H9 (cell line): ENCODE results near the gene SULT2B1. TPM values are rescaled to one million over a fixed set of nuclear protein-coding genes. Genes with fewer than 3 reads are reported as not detected.

Experiments
- DNase-seq: peaks from one replicate; pipeline ENCODE4 v3.0.0-alpha.2; 2017
- H2AFZ ChIP-seq: one replicate; pipeline ENCODE4 v1.6.1; 2013; ENCODE audit warnings: mild to moderate bottlenecking, low read length, control low read depth, moderate library complexity
- H2AK5ac ChIP-seq: 2 replicates; pipeline ENCODE4 v1.6.1; 2013; ENCODE audit warnings: low read length, control low read depth, mixed read lengths; ENCODE audit not compliant: insufficient read length
- H2BK120ac ChIP-seq: one replicate; pipeline ENCODE4 v1.6.1; 2013; ENCODE audit warnings: low read depth, mild to moderate bottlenecking, low read length, control low read depth, inconsistent platforms; ENCODE audit not compliant: poor library complexity, severe bottlenecking
- H2BK12ac ChIP-seq: 2 replicates; pipeline ENCODE4 v1.6.1; 2013; ENCODE audit warnings: low read length, control low read depth, mixed read lengths, low read depth; ENCODE audit not compliant: insufficient read length
- H2BK15ac ChIP-seq: 2 replicates; pipeline ENCODE4 v1.6.1; 2013; ENCODE audit warnings: low read depth, low read length, control low read depth
- H2BK20ac ChIP-seq: one replicate; pipeline ENCODE4 v1.6.1; 2013; ENCODE audit warnings: low read depth, mild to moderate bottlenecking, low read length, control low read depth, inconsistent platforms; ENCODE audit not compliant: poor library complexity, severe bottlenecking
- H2BK5ac ChIP-seq: 2 replicates; pipeline ENCODE4 v1.6.1; 2013; ENCODE audit warnings: low read length, control low read depth, mixed read lengths; ENCODE audit not compliant: insufficient read length
- H3K14ac ChIP-seq: 2 replicates; pipeline ENCODE4 v1.6.1; 2013; ENCODE audit warnings: low read length, control low read depth; ENCODE audit not compliant: insufficient read depth
- H3K18ac ChIP-seq: 2 replicates; pipeline ENCODE4 v1.6.1; 2013; ENCODE audit warnings: low read depth, mild to moderate bottlenecking, mixed read lengths, low read length, control low read depth; ENCODE audit not compliant: insufficient read length
- H3K23ac ChIP-seq: 2 replicates; pipeline ENCODE4 v1.6.1; 2013; ENCODE audit warnings: low read length, control low read depth, mixed read lengths, low read depth; ENCODE audit not compliant: insufficient read length
- H3K23me2 ChIP-seq: 2 replicates; pipeline ENCODE4 v1.6.1; 2013; ENCODE audit warnings: low read depth, mild to moderate bottlenecking, mixed read lengths, low read length, control low read depth; ENCODE audit not compliant: insufficient read length, poor library complexity, severe bottlenecking
- H3K27ac ChIP-seq: 2 replicates; pipeline ENCODE4 v1.5.1; 2013; ENCODE audit warnings: low read length, control low read depth, mixed read lengths, low read depth; ENCODE audit not compliant: insufficient read length
- H3K27me3 ChIP-seq: 2 replicates; pipeline ENCODE4 v1.6.1; 2013; ENCODE audit warnings: low read length, control low read depth, inconsistent platforms; ENCODE audit not compliant: insufficient read depth
- H3K4ac ChIP-seq: 2 replicates; pipeline ENCODE4 v1.6.1; 2013; ENCODE audit warnings: low read depth, mild to moderate bottlenecking, control low read depth, inconsistent platforms, low read length, moderate library complexity
- H3K4me1 ChIP-seq: 2 replicates; pipeline ENCODE4 v1.6.1; 2013; ENCODE audit warnings: low read length, control low read depth, inconsistent platforms; ENCODE audit not compliant: insufficient read depth
- H3K4me2 ChIP-seq: 2 replicates; pipeline ENCODE4 v1.6.1; 2013; ENCODE audit warnings: low read length, control low read depth, mixed read lengths; ENCODE audit not compliant: insufficient read length, insufficient read depth
- H3K56ac ChIP-seq: 2 replicates; pipeline ENCODE4 v1.6.1; 2013; ENCODE audit warnings: low read depth, mild to moderate bottlenecking, mixed read lengths, low read length, control low read depth; ENCODE audit not compliant: insufficient read length
- H3K79me1 ChIP-seq: 2 replicates; pipeline ENCODE4 v1.6.1; 2013; ENCODE audit warnings: low read depth, mild to moderate bottlenecking, moderate library complexity, low read length, control low read depth, inconsistent platforms; ENCODE audit not compliant: insufficient read depth, poor library complexity, severe bottlenecking
- H3K79me2 ChIP-seq: 2 replicates; pipeline ENCODE4 v1.6.1; 2013; ENCODE audit warnings: low read length, control low read depth, inconsistent platforms; ENCODE audit not compliant: insufficient read depth
- H3K9ac ChIP-seq: 2 replicates; pipeline ENCODE4 v1.6.1; 2013; ENCODE audit warnings: low read length, control low read depth, mixed read lengths; ENCODE audit not compliant: insufficient read length; ENCODE audit errors: extremely low read depth
- H3K9me3 ChIP-seq: one replicate; pipeline ENCODE4 v1.6.1; 2013; ENCODE audit warnings: low read depth, low read length, inconsistent platforms; ENCODE audit not compliant: control insufficient read depth
- H3T11ph ChIP-seq: one replicate; pipeline ENCODE4 v1.6.1; 2013; ENCODE audit warnings: mild to moderate bottlenecking, low read length, control low read depth, inconsistent platforms
- H4K20me1 ChIP-seq: one replicate; pipeline ENCODE4 v1.6.1; 2013; ENCODE audit not compliant: control insufficient read depth, insufficient read length, insufficient read depth
- H4K5ac ChIP-seq: 2 replicates; pipeline ENCODE4 v1.6.1; 2013; ENCODE audit warnings: low read depth, mild to moderate bottlenecking, mixed read lengths, low read length, control low read depth; ENCODE audit not compliant: insufficient read length
- H4K8ac ChIP-seq: replicated peaks from 2 replicates; pipeline ENCODE4 v1.6.1; 2013; ENCODE audit warnings: low read length, control low read depth, mixed read lengths, low read depth; ENCODE audit not compliant: insufficient read length
- H4K91ac ChIP-seq: 2 replicates; pipeline ENCODE4 v1.6.1; 2013; ENCODE audit warnings: low read depth, mild to moderate bottlenecking, moderate library complexity, mixed read lengths, low read length, control low read depth; ENCODE audit not compliant: insufficient read length
- H3K27ac Mint-ChIP-seq, 3 experiments: 2 replicates in 2 of 3; 3 replicates in 1 of 3; pipeline ENCODE4 v1.8.0; 2020 to 2021; ENCODE audit warnings: mixed read lengths in 3 of 3, mild to moderate bottlenecking in 1 of 3, moderate library complexity in 1 of 3
- H3K27me3 Mint-ChIP-seq: 2 replicates; pipeline ENCODE4 v1.8.0; 2021; ENCODE audit warnings: low read depth, mild to moderate bottlenecking, moderate library complexity, mixed read lengths
- H3K36me3 Mint-ChIP-seq, 3 experiments: 2 replicates in 2 of 3; 3 replicates in 1 of 3; pipeline ENCODE4 v1.8.0; 2020 to 2021; ENCODE audit warnings: low read depth in 3 of 3, mixed read lengths in 3 of 3; ENCODE audit not compliant: insufficient read depth in 1 of 3
- H3K4me1 Mint-ChIP-seq, 2 experiments: 2 replicates each; pipeline ENCODE4 v1.8.0; 2020; ENCODE audit warnings: mixed read lengths in 2 of 2
- H3K4me3 Mint-ChIP-seq, 2 experiments: 2 replicates in 1 of 2; 3 replicates in 1 of 2; pipeline ENCODE4 v1.8.0; 2020 to 2021; ENCODE audit warnings: mild to moderate bottlenecking in 2 of 2, mixed read lengths in 2 of 2, moderate library complexity in 1 of 2
- H3K9me3 Mint-ChIP-seq, 2 experiments: 2 replicates in 1 of 2; 3 replicates in 1 of 2; pipeline ENCODE4 v1.8.0; 2020; ENCODE audit warnings: mild to moderate bottlenecking in 2 of 2, mixed read lengths in 2 of 2, moderate library complexity in 1 of 2
- WGBS: extraction: QIAGEN DNeasy Blood & Tissue Kit; methylation state at CpG from one replicate; pipeline ENCODE4 v1.1.7; 2013; ENCODE audit warnings: missing lambda C conversion rate, low lambda C conversion rate, mixed read lengths; ENCODE audit not compliant: insufficient read length; ENCODE audit errors: extremely low coverage; 5-methylcytosine and 5-hydroxymethylcytosine counted together
- total RNA-seq: library from RNA; stranded (reverse); gene quantifications from 2 replicates; pipeline ENCODE4 v1.2.1, GENCODE V29; 2021
- TF ChIP-seq, protein P1 (sequence below): fragments of 200-600 bp; sonication (generic); conservative IDR thresholded peaks from 3 replicates; pipeline ENCODE4 v1.8.0; 2021; ENCODE audit warnings: antibody characterized with exemption, mild to moderate bottlenecking

The SULT2B1 gene
- total RNA-seq, 1 experiment from 2014 or later, result 1.7 TPM

DNA sequence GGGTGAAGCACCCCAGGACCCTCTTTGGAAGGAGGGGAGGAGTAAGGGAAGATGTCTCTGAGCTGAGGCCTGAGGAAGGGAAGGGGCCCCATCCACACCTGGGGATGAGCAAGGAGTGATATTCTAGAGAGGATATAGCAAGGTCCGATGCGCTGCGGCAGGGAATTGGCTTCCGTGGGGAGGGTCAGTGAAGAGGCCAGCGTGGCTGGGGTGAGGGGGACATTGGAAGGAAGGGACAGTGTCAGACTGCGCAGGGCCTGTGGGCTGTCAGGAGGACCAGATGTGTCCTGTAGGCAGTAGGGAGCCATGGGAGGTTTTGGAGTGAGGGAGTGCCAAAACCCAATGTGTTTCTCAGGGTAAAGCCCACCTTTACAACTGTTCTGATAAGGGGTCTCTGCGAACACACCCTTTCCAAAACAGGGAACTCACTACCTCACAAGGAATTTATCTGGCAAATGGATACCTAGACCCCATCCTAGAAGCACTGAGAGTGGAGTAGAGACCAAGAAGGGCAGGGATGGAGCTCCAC lies 44.0 kb upstream of the SULT2B1 start:
- H3K36me3 Mint-ChIP-seq, result 0 out of 7 replicates have a peak, but pooled peaks cover 0 to 5% (median 0%) of the 10 kb centered on the region in 3 experiments
- no peak for DNase-seq
- Histone ChIP-seq H3K4me1 (no peaks in the 10 kb centered on the region), H3K4ac (no peak overlapping the region), H3K27me3 (peaks cover 2% of the 10 kb centered on the region; the same call in 1 of the 2 replicates), H3K14ac (no peak overlapping the region), H2BK120ac (no peak overlapping the region), H3K23me2 (peaks cover 12% of the 10 kb centered on the region), H2BK20ac (no peak overlapping the region), H2BK15ac (no peak overlapping the region), H4K91ac (no peak overlapping the region), H2BK5ac (no peak overlapping the region), H4K20me1 (no peaks in the 10 kb centered on the region), H2AFZ (no peak overlapping the region), H3K79me1 (no peaks in the 10 kb centered on the region), H3K9ac (no peak overlapping the region), H3K18ac (no peak overlapping the region), H3T11ph (no peak overlapping the region), H3K23ac (no peak overlapping the region), H2AK5ac (no peak overlapping the region), H4K8ac (no peak overlapping the region), H3K79me2 (no peaks in the 10 kb centered on the region), H4K5ac (no peak overlapping the region), H3K4me2 (no peak overlapping the region), H3K27ac (no peak overlapping the region), H2BK12ac (no peak overlapping the region), H3K56ac (no peak overlapping the region), H3K9me3 (no peaks in the 10 kb centered on the region)
- no peaks in the 10 kb centered on the region for H3K9me3 Mint-ChIP-seq
- TF ChIP-seq, protein P1, sequence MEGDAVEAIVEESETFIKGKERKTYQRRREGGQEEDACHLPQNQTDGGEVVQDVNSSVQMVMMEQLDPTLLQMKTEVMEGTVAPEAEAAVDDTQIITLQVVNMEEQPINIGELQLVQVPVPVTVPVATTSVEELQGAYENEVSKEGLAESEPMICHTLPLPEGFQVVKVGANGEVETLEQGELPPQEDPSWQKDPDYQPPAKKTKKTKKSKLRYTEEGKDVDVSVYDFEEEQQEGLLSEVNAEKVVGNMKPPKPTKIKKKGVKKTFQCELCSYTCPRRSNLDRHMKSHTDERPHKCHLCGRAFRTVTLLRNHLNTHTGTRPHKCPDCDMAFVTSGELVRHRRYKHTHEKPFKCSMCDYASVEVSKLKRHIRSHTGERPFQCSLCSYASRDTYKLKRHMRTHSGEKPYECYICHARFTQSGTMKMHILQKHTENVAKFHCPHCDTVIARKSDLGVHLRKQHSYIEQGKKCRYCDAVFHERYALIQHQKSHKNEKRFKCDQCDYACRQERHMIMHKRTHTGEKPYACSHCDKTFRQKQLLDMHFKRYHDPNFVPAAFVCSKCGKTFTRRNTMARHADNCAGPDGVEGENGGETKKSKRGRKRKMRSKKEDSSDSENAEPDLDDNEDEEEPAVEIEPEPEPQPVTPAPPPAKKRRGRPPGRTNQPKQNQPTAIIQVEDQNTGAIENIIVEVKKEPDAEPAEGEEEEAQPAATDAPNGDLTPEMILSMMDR, result no peak
- H3K27me3 Mint-ChIP-seq, result peaks cover 6% of the 10 kb centered on the region
- WGBS, result no CpG with 5 or more reads among the region's 7 CpGs
- H3K27ac Mint-ChIP-seq, result no peak overlapping the region
- H3K4me3 Mint-ChIP-seq, result no peak overlapping the region
- peaks cover 13 to 18% of the 10 kb centered on the region in 2 experiments for H3K4me1 Mint-ChIP-seq
